ENCODE measurements around the gene AXIN2.

Gene AXIN2, protein sequence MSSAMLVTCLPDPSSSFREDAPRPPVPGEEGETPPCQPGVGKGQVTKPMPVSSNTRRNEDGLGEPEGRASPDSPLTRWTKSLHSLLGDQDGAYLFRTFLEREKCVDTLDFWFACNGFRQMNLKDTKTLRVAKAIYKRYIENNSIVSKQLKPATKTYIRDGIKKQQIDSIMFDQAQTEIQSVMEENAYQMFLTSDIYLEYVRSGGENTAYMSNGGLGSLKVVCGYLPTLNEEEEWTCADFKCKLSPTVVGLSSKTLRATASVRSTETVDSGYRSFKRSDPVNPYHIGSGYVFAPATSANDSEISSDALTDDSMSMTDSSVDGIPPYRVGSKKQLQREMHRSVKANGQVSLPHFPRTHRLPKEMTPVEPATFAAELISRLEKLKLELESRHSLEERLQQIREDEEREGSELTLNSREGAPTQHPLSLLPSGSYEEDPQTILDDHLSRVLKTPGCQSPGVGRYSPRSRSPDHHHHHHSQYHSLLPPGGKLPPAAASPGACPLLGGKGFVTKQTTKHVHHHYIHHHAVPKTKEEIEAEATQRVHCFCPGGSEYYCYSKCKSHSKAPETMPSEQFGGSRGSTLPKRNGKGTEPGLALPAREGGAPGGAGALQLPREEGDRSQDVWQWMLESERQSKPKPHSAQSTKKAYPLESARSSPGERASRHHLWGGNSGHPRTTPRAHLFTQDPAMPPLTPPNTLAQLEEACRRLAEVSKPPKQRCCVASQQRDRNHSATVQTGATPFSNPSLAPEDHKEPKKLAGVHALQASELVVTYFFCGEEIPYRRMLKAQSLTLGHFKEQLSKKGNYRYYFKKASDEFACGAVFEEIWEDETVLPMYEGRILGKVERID

DNA sequence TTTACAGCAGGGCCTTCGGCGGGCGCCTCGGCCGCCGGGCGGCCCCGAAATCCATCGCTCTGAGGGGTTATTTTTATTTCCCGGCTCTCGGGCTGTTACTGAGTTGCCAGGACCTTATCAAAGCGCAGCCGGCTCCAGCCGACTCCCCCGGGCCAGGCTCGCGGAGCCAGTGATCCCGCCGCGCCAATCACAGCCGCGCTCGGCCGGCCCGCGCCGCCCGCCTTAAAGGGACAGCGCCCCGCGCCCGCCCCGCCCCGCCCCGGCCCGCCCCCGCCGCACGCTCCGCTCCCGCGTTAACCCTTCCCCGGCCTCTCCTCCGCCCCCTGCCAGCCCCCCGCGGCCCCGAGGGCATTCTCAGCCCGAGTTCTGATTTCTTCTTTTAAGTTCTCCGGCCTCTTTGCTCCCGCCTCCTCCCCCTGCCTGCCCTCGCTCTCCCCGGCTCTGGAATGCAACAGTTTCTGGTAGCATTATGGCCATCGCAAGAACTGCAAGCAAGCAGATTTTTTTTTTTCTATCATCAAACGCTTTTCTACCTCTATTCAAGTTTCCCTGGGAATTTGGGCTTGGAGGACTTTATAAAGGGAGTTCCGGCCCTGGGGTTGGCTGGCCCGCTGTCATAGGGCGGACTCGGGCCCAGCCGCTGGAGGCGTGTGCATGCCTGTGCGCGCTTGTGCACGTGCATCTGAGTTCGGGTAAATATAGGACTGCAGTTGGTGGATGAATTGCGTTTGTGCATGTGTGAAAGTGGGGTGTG, at the start of gene AXIN2:
Gene AXIN2, minus strand, starts transcription at position 197 of the 754 bp plus-strand sequence. CDS start 3,028 bp downstream, outside the sequence.
- peak; percentile 31 for DNase-seq (ENCODE audit: low read depth)

DNA sequence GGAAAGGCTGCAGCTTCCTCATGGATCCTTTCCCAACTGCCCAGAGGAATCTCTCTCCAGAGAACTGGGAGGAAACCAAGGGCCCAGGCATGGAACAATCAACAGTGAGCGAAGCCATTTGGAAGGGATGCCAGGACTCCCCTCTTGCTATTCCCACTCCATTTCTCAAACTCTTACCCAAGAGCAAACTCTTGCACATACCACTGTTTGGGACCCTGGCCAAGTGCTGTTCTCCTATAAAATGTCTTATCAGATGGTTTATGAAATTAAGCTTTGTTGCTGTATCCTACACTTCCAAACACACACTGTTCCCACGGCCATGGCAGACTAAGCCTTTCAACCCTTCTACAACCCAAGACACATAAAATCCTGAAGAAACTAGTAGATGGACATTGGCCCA, 48.3 kb upstream of the AXIN2 start:
- DNase-seq (ENCODE audit: low read depth): no peak

DNA sequence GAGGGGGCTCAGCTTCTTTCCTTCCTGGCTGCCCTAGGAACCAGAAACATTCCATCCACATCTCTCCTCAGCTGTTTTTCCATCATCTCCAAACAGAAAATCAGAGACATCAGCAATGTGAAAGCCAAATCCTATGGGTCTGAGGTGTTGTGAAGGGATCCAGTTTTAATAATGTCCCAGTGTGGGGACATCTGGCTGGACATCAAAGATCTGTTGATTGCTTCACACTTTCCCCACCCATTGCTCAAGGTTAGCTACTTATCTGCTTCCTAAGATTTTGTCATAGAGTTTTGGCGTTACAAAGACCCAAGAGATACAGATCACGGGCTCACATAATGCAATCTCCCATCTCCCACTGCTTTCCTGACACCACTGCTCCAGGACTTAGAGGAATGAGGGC, 47.8 kb upstream of the AXIN2 start:
- DNase-seq (ENCODE audit: low read depth): no peak

DNA sequence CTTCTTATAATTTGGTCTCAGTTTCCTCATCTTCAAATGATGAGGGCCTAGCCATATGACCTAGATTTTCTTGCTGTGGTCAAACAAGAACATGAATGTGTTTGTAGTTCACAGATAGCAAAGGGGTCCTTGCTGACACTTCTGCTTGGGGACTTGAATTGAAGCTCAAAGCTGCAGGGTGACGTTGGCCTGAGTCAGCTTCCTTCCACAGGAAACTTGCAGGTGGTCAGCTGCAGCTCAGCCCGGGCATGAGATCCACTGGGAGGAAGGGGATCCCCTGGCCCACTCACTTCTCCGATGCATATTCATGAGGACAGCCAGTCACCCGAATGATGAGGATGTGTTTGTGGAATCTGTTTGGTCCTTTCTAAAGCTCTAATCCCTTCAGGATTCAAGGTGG, 42.6 kb upstream of the AXIN2 start:
- no peak for DNase-seq (ENCODE audit: low read depth)

DNA sequence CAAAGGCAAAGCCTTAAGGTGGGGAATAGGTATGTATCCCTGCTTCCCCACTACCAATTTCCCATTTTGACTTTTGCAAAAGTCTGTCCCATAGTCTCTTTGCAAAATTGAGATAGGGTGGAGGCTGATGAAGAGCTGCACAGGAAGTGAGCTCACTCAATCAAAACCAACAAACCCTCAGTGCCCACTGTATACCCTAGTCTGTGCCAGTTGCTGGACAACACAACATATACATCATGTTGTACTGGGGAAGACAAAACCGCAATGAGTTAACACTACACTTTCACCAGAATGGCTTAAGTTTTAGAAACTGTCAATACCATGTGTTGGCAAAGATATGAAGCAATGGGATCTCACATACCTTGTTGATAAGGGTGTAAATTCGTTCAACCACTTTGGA, 40.4 kb upstream of the AXIN2 start:
- DNase-seq (ENCODE audit: low read depth): no peak

DNA sequence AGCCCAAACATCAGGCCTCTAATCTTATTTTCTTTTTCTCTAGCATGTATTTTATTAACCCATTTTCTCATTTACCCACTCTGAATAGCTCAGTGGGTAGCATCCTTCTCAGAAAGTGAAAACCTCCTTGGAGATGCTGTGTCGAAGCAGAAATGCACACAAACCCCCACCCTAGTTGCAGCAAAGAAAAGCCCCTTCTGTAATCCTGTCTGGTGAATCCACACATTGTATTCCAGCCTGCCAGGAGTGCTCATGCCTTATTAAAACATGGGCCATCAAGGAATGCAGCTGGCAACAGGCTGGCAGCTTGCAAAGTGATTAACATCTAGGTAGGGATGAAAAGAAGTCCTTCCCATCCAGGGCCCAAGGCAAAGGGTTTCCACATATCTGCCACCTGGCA, 39.7 kb upstream of the AXIN2 start:
- no peak for DNase-seq (ENCODE audit: low read depth)

DNA sequence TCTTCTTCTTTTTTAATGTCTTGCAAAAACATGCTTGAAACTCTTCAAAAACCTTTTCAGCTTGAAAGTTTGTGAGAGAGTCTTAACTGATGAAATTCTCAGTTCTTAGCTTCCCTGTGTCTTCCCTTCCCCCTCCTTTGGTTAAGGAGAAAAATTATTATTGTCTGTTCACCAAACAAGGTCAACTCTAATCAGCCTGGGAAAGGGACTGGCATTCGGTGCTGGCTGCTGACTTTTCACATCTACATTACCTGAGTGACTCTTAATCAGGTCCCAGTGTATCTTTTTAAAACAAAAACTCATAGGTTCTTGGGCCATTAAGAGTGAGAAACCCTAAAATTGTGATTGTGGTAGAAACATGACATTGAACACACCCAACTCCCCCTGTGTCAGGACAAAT, 39.1 kb upstream of the AXIN2 start:
- DNase-seq (ENCODE audit: low read depth): no peak

DNA sequence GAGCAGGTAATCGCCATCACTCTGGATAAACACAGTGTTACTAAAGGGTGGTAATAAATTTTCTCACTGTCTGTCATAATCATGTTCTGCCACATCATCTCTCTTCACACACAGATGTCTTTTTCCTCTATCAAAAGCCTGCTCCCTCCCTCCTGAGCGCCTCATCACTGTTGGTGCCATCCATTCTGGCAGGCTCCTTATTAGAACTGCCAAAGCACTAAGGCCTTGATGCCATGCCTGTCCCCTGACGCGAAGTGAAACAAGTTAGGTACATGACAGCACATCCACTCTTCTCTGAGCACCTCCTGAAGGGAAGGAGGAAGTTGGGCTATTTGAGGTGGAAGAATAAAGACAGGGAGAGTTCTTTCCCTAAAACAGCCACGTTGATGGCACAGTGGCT, 38.2 kb upstream of the AXIN2 start:
- no peak for DNase-seq (ENCODE audit: low read depth)

DNA sequence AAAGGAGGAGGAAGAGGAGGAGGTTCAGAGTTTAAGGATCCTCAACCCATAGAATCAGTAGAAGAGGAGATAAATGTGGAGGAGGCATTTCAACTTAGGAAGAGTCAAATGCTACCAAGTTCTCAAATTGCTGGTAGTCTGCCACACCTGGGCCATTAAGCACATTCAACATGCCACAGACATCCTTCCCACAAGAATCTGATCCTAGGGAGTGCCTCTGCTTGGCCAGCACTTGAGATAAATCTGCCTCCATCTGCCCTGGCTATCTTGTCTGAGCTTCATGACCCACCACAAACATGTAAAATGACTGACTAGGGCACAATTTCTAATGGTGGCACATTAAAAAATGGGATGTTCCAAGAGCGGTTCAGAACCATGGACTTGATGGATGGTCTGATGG, 37.3 kb upstream of the AXIN2 start:
- DNase-seq (ENCODE audit: low read depth): no peak

DNA sequence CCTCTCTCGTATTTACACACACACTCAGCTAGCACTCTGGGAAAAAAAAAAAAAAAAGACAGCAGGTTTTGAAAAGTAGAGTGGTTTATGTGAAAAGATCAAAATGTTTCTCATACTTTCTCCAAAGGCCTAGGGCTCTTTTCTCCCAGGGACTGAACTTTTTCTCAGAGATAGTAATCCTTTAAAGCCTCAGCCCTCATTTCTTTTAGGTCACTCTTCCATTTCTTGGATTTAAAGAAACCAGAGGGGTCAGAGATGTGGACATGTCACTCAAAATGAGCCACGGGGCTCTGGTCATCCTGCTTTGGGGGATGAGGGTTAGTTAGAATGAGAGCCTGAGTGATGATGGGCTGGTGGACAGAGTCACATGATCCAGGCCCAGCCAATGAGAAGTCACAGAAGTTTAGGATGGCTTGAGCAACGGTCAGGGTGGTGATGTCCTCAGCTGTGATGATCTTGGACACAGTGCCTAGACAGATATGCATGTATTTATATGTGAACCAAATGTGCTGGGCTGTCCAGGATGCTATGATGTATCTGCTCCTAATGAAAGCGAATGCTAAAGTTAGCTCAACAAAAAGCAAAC, 33.7 kb upstream of the AXIN2 start:
- DNase-seq (ENCODE audit: low read depth): no peak

DNA sequence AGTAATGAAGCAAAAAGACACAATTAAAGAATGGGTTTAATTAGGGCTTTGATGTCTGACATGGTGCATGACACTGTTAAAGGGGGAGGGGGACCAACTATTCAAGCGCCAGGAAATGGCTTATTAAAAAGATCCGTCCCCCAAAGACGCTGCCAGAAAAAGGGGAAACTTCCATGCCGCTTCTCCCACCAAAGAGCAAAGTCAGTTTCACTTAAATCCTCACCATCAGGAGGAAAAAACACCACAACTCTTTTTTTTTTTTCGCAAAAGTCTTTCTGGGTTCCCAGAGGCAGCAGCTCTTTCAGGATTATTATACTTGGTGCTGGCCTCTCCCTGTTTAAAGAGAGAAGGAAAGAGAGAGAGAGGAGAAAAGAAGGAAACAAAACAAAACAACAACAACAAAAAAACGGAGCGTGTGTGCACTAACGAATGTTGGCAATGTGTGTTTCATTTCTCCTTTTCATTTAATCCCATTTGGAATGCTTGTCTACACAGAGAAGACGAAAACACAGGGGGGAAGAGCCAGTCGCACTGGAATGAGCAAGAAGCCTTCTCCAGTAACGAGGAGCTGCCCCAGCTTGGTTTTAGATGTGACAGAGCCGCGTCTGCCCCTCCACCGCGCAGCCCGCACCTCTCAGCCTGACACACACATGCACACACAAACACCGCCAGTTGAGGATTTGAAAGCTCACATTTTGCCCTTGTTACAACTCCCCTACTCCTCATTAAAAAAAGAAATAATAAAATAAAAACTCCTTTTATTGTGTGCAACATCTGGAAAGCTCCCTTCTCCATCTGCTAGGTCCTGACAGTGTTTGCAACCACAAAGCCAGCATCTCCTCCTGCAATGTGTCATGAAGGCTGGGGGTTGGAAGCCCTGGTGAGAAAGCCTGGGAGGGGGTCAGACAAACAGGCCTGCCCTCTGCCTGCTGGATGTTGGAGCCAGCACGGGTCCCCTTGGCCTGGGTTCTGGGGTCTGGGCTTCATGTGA, 32.7 kb upstream of the AXIN2 start:
- no peak for DNase-seq (ENCODE audit: low read depth)

DNA sequence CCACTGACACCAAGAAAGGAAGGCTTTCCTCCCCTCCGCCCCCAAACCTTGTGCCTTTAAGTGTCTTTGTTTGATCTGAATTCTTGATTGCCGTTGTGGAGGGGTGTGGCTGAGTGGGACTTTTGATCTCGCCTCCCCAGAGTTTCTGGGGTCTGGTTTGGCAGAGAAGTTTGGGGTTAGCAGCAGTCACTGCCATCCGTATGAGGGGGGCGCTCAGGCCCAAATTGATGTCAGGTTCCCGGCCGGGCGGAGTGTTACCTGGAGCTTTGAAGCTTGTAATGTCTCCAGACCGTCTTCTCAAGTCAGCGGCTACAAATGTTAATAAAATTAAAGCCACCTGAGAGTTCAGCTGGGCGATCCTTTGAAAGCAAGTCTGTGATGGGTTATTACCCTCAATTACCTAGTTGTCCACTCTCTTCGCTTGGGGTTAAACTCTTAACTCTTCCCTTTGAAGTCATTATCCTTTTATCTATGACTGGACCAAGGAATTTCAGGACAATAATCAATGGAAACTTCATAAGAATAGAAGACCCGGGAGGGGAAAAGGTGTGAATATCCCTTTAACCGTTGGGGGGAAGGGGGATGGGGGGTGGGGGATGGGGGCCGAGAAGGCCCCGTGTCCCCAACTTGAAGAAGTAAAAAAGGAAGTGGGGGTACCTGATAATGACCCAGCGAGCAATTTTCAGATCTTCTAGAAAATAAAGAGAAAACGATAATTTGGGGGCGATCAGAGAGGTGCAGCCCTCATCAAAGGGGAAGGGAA, 31.8 kb upstream of the AXIN2 start:
- DNase-seq (ENCODE audit: low read depth): no peak

DNA sequence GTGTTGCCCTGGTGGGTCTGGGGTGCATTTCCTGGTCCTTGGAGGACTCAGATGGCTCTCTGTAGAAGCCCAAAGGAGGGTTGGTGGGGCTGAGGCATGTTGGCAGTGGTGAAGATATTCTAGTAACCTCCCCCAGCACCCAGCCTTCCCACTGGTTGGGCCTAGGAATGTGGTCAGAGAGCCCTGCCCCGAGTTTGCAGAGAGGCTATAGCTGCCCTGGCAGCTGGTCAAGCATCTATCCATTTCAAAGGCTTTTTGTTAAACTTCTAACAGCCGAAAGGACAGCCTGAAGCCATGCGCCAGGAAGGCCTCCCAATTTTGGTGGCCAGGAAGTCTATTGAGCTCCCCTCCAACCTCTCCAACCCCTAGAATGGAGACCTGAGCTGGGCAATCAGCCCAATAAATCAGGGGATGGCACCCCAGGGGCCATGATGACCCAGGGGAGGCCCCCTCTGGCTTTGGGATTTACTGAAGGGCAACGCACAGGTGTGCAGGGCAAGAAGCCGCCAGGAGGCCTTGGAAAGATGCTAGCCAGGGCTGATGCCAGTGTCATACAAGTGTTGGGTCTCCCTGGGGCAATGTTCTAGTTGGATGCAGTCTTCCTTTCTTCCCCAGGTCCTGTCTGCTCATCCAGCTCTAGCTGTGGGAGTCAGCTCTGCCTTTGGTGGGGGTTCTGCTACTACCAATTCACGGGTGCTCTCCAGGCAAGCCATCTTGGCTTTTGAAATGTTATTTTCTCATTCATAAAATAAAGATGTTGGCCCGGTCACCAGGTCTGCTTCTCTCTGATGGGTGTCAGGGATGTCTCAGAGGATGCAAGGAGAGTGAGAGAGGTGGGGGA, 30.9 kb upstream of the AXIN2 start:
- DNase-seq (ENCODE audit: low read depth): no peak

DNA sequence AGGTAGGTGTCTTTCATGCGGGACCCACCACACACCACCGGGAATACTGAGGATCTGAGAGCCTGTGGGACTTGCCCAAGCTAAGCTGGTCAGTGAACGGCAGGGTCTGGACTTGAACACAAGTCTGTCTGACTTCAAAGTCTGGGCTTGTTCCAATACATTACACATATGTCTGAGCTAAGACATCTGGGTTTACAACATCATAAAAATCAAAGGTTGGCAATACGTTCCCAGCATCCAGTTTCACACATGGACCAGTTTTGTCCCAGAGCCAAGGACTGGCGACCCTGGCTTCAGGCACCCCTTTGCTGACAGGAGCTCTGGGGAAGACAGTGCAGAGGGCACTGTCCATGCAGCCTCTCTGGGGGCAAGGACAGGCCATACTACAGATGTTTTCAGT, 27.9 kb upstream of the AXIN2 start:
- no peak for DNase-seq (ENCODE audit: low read depth)

DNA sequence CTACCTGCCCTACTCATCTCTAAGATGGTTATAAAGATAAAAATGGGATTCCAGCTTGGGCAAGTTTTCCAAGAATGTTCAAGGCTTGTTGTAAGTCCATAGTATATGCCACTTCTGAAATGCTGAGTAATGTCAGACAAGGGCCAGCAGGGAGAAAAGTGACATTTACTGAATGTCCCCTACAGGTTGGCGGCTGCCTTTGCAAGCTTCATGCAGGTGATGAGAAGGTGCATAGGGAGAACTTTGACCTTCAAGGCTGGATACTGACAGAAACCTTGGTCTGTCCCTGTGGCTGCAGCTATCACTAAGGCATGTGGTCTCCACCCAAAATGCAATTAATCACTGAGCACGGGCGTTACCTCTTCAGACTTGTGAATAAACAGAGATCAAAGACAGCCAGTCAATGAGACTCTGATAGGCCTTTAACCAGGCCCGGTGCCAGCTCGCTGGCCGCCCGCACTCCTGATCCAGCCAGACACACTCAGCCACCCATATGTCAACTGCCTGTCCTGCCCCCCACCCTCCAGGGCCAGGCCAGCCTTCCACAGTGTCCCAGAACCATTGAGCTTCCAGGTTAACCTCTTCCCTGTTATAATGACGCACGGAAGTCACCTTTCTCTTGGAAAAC, 26.8 kb upstream of the AXIN2 start:
- no peak for DNase-seq (ENCODE audit: low read depth)

DNA sequence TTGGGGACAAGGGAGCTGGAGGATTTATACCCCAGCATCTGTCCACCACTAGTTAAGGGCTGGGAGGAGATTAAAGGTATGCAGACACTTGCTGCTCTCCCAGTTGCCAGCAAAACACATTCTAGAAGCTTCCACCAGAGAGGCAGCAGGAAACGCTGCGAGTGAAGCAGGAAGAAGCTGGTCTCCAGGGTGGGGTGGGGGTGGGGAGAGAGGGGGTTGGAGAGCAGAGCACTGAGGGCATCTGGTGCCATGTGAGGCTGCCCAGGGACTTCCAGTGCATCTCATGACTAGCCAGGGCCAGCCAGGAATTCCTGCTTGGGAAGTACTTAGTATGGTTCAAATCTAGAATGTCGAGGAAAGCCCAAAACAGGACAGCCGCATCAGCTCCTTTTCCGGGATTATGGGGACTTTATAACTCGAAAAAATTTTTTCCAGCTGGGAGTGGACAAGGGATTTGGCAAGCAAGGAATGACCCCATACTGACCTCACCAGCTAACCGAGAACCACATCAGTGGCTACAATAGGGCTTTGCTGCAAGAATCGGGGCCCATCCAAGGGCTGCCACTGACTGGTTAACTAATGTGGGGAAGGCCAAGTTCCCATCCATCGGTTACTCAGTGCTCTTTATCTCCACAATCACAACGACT, 26.2 kb upstream of the AXIN2 start:
- DNase-seq (ENCODE audit: low read depth): no peak

DNA sequence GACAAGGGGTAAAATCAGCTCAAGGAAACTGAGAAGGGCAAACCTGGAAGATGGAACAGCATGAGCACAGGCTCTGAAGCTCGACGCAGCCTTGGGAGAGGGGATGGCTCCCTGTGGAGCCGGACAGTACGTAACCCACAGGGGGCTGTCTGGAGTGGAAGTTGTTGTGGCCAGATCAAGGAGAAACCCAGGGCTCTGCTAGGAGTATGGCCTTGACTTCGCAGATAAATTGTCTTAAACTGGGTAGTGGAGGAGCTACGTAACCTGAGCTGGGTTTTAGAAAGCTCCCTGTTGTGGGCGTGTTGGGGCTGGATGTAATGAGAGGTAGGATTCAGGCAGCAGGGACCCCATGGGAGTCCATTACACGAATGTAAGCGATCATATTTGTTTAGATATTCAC, 25.5 kb upstream of the AXIN2 start:
- no peak for DNase-seq (ENCODE audit: low read depth)
